HL-60 (cell line): ENCODE data around the gene C12orf54.

Experiments used
- CTCF ChIP-seq: IDR thresholded peaks from one replicate; pipeline ENCODE4 v1.5.1; 2011; ENCODE audit warnings: low read length, control low read depth, inconsistent platforms; ENCODE audit not compliant: insufficient read depth
- POLR2AphosphoS5 ChIP-seq: IDR thresholded peaks from 2 replicates; pipeline ENCODE4 v1.6.1; 2012; ENCODE audit warnings: low read depth

- no peak for TF ChIP-seq CTCF
- no peak for TF ChIP-seq POLR2AphosphoS5
Observed at GRCh38 chr12:48447755-48448154, 34.5 kb upstream of the C12orf54 start.
